Skin of body (tissue), 2 donors: Measurements from ENCODE around the gene PPP1R11. TPM values are rescaled to one million over a fixed set of nuclear protein-coding genes. Genes with fewer than 3 reads are reported as not detected.

Experiments used
- small RNA-seq: library from RNA; depleted of rRNA; stranded (forward); fragments of <200 nt; gene quantifications from one replicate; pipeline ENCODE3, GENCODE V24; 2014; ENCODE audit warnings: low replicate concordance
- total RNA-seq: library from RNA; depleted of rRNA; stranded (reverse); fragments of >200 nt; gene quantifications from one replicate; pipeline ENCODE4 v1.2.3, GENCODE V29; 2014

PPP1R11 gene
- total RNA-seq, 1 donor from 2014 or later = 12.1 TPM

Small RNAs within 50 kb of the gene (small RNA-seq; reads per million reads assigned to genes)
- gene RF02218 (not detected), gene RF02219 (not detected), gene RF02220 (not detected)

Other genes starting within 250 kb of the PPP1R11 start
- 0.10 TPM for gene HLA-G, start 239.4 kb upstream of the PPP1R11 start, total RNA-seq
- gene HLA-A, start 124.7 kb upstream of the PPP1R11 start, total RNA-seq = 96.6 TPM
- 22.1 TPM for gene POLR1H, start 5.9 kb upstream of the PPP1R11 start, total RNA-seq
- 4.0 TPM for gene RNF39, start 8.6 kb downstream of the PPP1R11 start, total RNA-seq
- not detected for gene TRIM31, start 45.9 kb downstream of the PPP1R11 start, total RNA-seq
- not detected for gene TRIM40, start 68.9 kb downstream of the PPP1R11 start, total RNA-seq
- gene TRIM10, start 94.0 kb downstream of the PPP1R11 start, total RNA-seq = 2.2 TPM
- 1.4 TPM for gene TRIM15, start 96.3 kb downstream of the PPP1R11 start, total RNA-seq
- gene TRIM26, start 146.2 kb downstream of the PPP1R11 start, total RNA-seq = 18.9 TPM